Measurements from ENCODE around the gene ADARB1. TPM values are rescaled to one million over a fixed set of nuclear protein-coding genes. Genes with fewer than 3 reads are reported as not detected.

Gene ADARB1
- total RNA-seq, 2 experiments from 2014 or later: 27.5 to 28.6 TPM

GRCh38 chr21:45037986-45038385, 36.4 kb upstream of the ADARB1 start:
- Histone ChIP-seq H3K27me3 (ENCODE audit: control insufficient read depth in 1 of 2, insufficient read depth in 2 of 2, low read length in 2 of 2) (no peaks in the 10 kb centered on the region), H3K36me3 (ENCODE audit: insufficient read depth, low read length) (no peaks in the 10 kb centered on the region), H3K4me3 (ENCODE audit: low read length) (no peak overlapping the region), H3K9me3 (ENCODE audit: control insufficient read depth in 1 of 2, insufficient read depth in 1 of 2, low read length in 2 of 2) (peaks cover 6 to 23% of the 10 kb centered on the region in 2 experiments), H3K27ac (ENCODE audit: low read depth in 1 of 2, low read length in 2 of 2) (no peak overlapping the region), H3K4me1 (ENCODE audit: insufficient read depth, low read length) (no peaks in the 10 kb centered on the region)
- DNase-seq (no peak), ATAC-seq (ENCODE audit: poor library complexity) (no peak)
- peaks cover 18% of the 10 kb centered on the region for H3K27me3 Mint-ChIP-seq
- TF ChIP-seq, protein P1, sequence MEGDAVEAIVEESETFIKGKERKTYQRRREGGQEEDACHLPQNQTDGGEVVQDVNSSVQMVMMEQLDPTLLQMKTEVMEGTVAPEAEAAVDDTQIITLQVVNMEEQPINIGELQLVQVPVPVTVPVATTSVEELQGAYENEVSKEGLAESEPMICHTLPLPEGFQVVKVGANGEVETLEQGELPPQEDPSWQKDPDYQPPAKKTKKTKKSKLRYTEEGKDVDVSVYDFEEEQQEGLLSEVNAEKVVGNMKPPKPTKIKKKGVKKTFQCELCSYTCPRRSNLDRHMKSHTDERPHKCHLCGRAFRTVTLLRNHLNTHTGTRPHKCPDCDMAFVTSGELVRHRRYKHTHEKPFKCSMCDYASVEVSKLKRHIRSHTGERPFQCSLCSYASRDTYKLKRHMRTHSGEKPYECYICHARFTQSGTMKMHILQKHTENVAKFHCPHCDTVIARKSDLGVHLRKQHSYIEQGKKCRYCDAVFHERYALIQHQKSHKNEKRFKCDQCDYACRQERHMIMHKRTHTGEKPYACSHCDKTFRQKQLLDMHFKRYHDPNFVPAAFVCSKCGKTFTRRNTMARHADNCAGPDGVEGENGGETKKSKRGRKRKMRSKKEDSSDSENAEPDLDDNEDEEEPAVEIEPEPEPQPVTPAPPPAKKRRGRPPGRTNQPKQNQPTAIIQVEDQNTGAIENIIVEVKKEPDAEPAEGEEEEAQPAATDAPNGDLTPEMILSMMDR (IDR thresholded peaks at IDR 0.05): no peak
- CTCF ChIA-PET: no interaction called here
- H3K27ac Mint-ChIP-seq: no peak overlapping the region
- no peak overlapping the region for H3K4me3 Mint-ChIP-seq
- no peaks in the 10 kb centered on the region for H3K9me3 Mint-ChIP-seq
- intact Hi-C loops (cut with DNase I, micrococcal nuclease): no loop called here
- POLR2A ChIA-PET: no interaction called here
- H3K4me1 Mint-ChIP-seq (ENCODE audit: low read depth): no peaks in the 10 kb centered on the region
- no peaks in the 10 kb centered on the region for H3K36me3 Mint-ChIP-seq (ENCODE audit: low read depth)

DNA sequence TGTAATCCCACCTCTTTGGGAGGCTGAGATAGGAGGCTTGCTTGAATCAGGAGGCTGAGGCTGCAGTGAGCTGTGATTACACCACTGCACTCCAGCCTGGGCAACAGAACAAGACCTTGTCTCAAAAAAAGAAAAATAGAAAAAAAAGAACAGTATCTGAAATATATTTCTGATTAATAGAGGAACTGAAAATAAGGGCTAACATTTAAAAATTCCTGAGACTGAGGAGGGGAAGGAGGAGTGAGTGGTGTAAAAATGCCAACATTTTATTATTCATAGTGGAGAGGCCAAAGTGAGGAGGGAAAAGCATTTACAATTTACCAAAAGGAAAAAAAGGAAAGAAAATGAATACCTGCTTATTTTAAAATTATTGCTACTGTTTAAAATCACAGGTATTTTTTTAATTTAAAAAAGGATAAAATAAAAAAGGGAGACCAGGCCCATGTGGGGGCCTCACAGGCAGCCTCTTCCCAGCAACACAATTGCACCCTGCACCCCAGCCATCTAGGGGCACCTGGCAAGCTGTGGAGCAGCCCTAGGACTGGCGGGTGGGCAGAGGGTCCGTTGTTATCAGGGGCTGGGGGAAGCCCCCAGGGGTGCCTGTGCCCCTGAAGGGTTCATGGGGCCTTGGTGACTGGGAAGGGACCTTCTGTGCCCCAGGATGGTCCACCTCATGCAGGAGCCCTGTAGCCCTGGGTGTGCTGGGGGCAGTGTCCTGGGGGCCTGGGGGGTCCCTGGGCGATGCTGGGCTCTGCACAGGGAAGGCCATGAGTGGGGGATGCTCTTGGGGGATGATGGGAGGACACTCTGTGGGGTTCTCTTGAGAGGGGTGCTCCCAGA, 34.8 kb upstream of the ADARB1 start:
- Histone ChIP-seq H3K27me3 (ENCODE audit: control insufficient read depth in 1 of 2, insufficient read depth in 2 of 2, low read length in 2 of 2) (no peaks in the 10 kb centered on the region), H3K9me3 (ENCODE audit: control insufficient read depth in 1 of 2, insufficient read depth in 1 of 2, low read length in 2 of 2) (peaks cover 6 to 21% of the 10 kb centered on the region in 2 experiments), H3K4me3 (ENCODE audit: low read length) (no peak overlapping the region), H3K36me3 (ENCODE audit: insufficient read depth, low read length) (no peaks in the 10 kb centered on the region), H3K4me1 (ENCODE audit: insufficient read depth, low read length) (no peaks in the 10 kb centered on the region), H3K27ac (ENCODE audit: low read depth in 1 of 2, low read length in 2 of 2) (no peak overlapping the region)
- POLR2A ChIA-PET: no interaction called here
- Mint-ChIP-seq H3K4me1 (ENCODE audit: low read depth) (no peaks in the 10 kb centered on the region), H3K9me3 (no peaks in the 10 kb centered on the region), H3K27ac (no peak overlapping the region), H3K4me3 (no peak overlapping the region), H3K36me3 (ENCODE audit: low read depth) (no peaks in the 10 kb centered on the region), H3K27me3 (peaks cover 18% of the 10 kb centered on the region)
- intact Hi-C loops (cut with DNase I, micrococcal nuclease): no loop called here
- no peak for DNase-seq
- TF ChIP-seq, protein P1 (IDR thresholded peaks at IDR 0.05): no peak
- ATAC-seq (ENCODE audit: poor library complexity): no peak
- CTCF ChIA-PET: no interaction called here

GRCh38 chr21:45040157-45040711, 34.1 kb upstream of the ADARB1 start:
- ATAC-seq (ENCODE audit: poor library complexity) (no peak), DNase-seq (no peak)
- Histone ChIP-seq H3K4me1 (ENCODE audit: insufficient read depth, low read length) (no peaks in the 10 kb centered on the region), H3K27ac (ENCODE audit: low read depth in 1 of 2, low read length in 2 of 2) (no peak overlapping the region), H3K36me3 (ENCODE audit: insufficient read depth, low read length) (no peaks in the 10 kb centered on the region), H3K9me3 (ENCODE audit: control insufficient read depth in 1 of 2, insufficient read depth in 1 of 2, low read length in 2 of 2) (peaks cover 6 to 14% of the 10 kb centered on the region in 2 experiments), H3K27me3 (ENCODE audit: control insufficient read depth in 1 of 2, insufficient read depth in 2 of 2, low read length in 2 of 2) (no peaks in the 10 kb centered on the region), H3K4me3 (ENCODE audit: low read length) (no peak overlapping the region)
- CTCF ChIA-PET: no interaction called here
- H3K9me3 Mint-ChIP-seq: no peaks in the 10 kb centered on the region
- H3K27me3 Mint-ChIP-seq: peaks cover 22% of the 10 kb centered on the region
- no peak overlapping the region for H3K4me3 Mint-ChIP-seq
- intact Hi-C loops (cut with DNase I, micrococcal nuclease): no loop called here
- H3K27ac Mint-ChIP-seq: no peak overlapping the region
- H3K4me1 Mint-ChIP-seq (ENCODE audit: low read depth): no peaks in the 10 kb centered on the region
- H3K36me3 Mint-ChIP-seq (ENCODE audit: low read depth): no peaks in the 10 kb centered on the region
- POLR2A ChIA-PET: no interaction called here
- TF ChIP-seq, protein P1 (IDR thresholded peaks at IDR 0.05): no peak

Data from CD4-positive, alpha-beta T cell (primary cell).